Brain microvascular endothelial cell (primary cell): ENCODE results near the gene TNS3.

Experiments used
- DNase-seq: peaks from one replicate; pipeline ENCODE4 v3.0.0-alpha.2; 2020
- H3K27ac ChIP-seq: fragments of 250-450 bp; sonication (Bioruptor Pico); 2 replicates; pipeline ENCODE4 v1.5.1; 2020; ENCODE audit warnings: mild to moderate bottlenecking, moderate library complexity
- H3K27me3 ChIP-seq: fragments of 250-450 bp; sonication (Bioruptor Pico); replicated peaks from 2 replicates; pipeline ENCODE4 v1.5.1; 2020; ENCODE audit warnings: mild to moderate bottlenecking
- H3K36me3 ChIP-seq: fragments of 250-450 bp; sonication (Bioruptor Pico); replicated peaks from 2 replicates; pipeline ENCODE4 v1.5.1; 2020; ENCODE audit warnings: mild to moderate bottlenecking
- H3K4me3 ChIP-seq: 2 replicates; pipeline ENCODE4 v1.5.1; 2011; ENCODE audit warnings: low read depth, mild to moderate bottlenecking, control low read depth, low read length, moderate library complexity
- in situ Hi-C: cut with HindIII; loops from 2 replicates; pipeline ENCODE4 v1.10.0; 2017; ENCODE audit warnings: low sequenced_read_pairs, low pct_ligation_motif_present
- TF ChIP-seq, protein P1 (sequence below): IDR thresholded peaks from 2 replicates; pipeline ENCODE4 v1.5.1; 2011; ENCODE audit warnings: low read depth, mild to moderate bottlenecking, moderate library complexity, low read length, control low read depth, inconsistent platforms; ENCODE audit errors: missing control alignments

The TNS3 gene

DNA sequence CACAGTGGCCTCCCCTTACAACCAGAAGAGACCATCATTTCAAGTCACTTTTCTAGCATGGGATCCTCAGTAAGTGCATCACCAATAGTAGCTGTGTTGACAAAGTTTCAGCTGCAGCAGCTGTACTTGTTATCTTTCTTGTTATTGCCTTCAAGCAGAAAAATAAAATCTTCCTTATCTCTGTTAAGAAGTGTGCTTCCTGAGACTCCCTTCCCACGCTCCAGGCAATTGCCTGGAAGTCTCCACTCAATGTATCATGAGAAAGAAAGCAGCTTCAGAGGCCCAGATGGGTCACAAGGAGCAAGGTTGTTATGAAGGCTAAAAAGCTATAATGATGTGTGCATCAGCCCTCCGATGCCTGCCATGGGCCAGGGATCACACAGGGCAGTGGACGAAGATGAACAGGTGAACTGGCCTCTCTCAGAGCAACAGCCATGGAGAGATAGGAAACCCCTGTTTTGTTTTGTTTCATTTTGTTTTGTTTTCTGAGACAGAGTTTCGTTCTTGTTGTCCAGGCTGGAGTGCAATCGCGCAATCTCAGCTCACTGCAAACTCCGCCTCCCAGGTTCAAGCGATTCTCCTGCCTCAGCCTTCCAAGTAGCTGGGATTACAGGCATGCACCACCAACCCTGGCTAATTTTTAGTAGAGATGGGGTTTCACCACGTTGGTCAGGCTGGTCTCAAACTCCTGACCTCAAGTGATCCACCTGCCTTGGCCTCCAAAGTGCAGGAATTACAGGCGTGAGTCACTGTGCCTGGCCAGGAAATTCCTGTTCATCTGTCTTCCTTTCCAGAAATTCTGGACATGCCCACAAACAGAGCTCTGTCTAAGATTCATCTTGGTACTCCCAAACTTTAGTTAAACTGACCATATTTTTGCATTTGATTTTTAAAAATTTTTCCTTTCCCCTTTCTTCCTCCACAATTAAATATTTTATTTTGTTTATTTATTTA is 340.5 kb downstream of the TNS3 start:
- H3K36me3 ChIP-seq, result no peaks in the 10 kb centered on the region
- in situ Hi-C loops, result no loop called here
- H3K4me3 ChIP-seq, result no peak overlapping the region

GRCh38 chr7:47239931-47240421 is 341.9 kb downstream of the TNS3 start:
- Histone ChIP-seq H3K4me3 (no peak overlapping the region), H3K27me3 (no peaks in the 10 kb centered on the region), H3K27ac (no peak overlapping the region), H3K36me3 (no peaks in the 10 kb centered on the region)
- DNase-seq, result no peak
- in situ Hi-C loops, result no loop called here
- TF ChIP-seq, protein P1, sequence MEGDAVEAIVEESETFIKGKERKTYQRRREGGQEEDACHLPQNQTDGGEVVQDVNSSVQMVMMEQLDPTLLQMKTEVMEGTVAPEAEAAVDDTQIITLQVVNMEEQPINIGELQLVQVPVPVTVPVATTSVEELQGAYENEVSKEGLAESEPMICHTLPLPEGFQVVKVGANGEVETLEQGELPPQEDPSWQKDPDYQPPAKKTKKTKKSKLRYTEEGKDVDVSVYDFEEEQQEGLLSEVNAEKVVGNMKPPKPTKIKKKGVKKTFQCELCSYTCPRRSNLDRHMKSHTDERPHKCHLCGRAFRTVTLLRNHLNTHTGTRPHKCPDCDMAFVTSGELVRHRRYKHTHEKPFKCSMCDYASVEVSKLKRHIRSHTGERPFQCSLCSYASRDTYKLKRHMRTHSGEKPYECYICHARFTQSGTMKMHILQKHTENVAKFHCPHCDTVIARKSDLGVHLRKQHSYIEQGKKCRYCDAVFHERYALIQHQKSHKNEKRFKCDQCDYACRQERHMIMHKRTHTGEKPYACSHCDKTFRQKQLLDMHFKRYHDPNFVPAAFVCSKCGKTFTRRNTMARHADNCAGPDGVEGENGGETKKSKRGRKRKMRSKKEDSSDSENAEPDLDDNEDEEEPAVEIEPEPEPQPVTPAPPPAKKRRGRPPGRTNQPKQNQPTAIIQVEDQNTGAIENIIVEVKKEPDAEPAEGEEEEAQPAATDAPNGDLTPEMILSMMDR, result no peak

More for the DNA sequence above, 340.5 kb downstream of the TNS3 start:
- Histone ChIP-seq H3K27me3 (no peaks in the 10 kb centered on the region), H3K27ac (no peak overlapping the region)
- no peak for DNase-seq
- TF ChIP-seq, protein P1, result no peak

DNA sequence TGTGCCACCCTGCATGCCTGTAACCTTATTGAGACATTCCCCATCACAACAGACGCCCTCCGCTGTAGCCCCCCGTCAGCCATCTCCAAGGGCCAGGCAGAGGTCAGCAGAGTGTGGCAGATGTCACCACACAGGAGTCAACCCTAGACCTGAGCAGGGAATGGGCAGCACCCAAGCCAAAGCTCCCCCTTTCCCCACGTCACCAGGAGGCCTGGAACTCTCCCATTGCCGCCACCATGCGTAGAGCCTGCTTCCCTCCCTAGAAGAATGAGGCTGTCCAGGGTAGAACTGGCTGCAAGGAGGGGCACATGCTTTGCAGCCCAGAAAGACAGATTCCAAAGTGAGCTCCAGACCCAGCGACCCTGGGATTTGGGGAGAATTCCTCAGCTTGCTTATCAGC is 342.9 kb downstream of the TNS3 start:
- Histone ChIP-seq H3K36me3 (no peaks in the 10 kb centered on the region), H3K4me3 (no peak overlapping the region), H3K27ac (no peak overlapping the region), H3K27me3 (no peaks in the 10 kb centered on the region)
- in situ Hi-C loops, result no loop called here
- TF ChIP-seq, protein P1, result no peak
- DNase-seq, result no peak

DNA sequence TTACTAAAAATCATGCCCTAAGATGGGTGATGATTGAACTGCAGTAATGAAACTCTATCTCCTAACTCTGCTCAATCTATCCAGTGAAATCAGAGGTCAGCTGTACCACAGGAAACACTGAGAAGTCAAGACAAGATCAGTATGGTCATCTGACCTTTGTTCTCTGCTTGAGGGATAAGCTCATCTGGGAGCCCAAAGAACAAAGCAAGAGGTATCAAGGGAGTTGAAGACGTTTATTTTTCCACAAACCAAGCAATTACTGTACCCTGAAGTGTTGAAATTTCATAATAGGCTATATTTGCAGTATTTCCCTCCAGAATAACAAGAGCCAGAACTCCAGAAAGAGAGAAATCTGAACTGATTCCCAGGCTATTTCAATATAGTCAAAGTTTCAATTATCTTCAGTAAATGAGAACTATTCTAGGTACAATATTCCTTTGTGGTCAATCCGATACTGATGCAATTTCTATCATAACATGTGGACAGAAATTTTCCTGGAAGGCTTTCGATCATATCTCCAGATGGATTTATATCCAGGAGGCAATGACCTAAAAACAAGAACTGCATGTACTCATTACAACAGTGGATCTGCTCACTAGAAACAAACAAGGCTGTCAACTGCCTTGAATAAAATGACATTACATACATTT is 345.3 kb downstream of the TNS3 start:
- in situ Hi-C loops, result no loop called here

GRCh38 chr7:47233996-47234395 is 347.9 kb downstream of the TNS3 start:
- TF ChIP-seq, protein P1, result no peak
- Histone ChIP-seq H3K36me3 (no peaks in the 10 kb centered on the region), H3K27me3 (no peaks in the 10 kb centered on the region), H3K4me3 (no peak overlapping the region), H3K27ac (no peak overlapping the region)
- in situ Hi-C loops, result no loop called here
- no peak for DNase-seq

More for the DNA sequence above, 345.3 kb downstream of the TNS3 start:
- no peaks in the 10 kb centered on the region for H3K36me3 ChIP-seq
- DNase-seq, result no peak
- TF ChIP-seq, protein P1, result no peak
- H3K27me3 ChIP-seq, result no peaks in the 10 kb centered on the region
- H3K4me3 ChIP-seq, result no peak overlapping the region
- H3K27ac ChIP-seq, result no peak overlapping the region
